H1 (cell line): Measurements from ENCODE around the gene KLK10. TPM values are rescaled to one million over a fixed set of nuclear protein-coding genes. Genes with fewer than 3 reads are reported as not detected.

Experiments
- CTCF ChIA-PET: fragments of 300-600 bp; sonication (Branson Sonifier 250); formaldehyde crosslinking; loops from one replicate; lab custom pipeline; 2021; ENCODE audit not compliant: partially characterized antibody; lab: Charles Lee
- POLR2A ChIA-PET: fragments of 300-600 bp; sonication (Branson Sonifier 250); formaldehyde crosslinking; loops from one replicate; lab custom pipeline; 2021; ENCODE audit warnings: inconsistent platforms; ENCODE audit not compliant: partially characterized antibody; lab: Charles Lee
- DNase-seq, 2 experiments: peaks; one replicate each; pipeline versions ENCODE4 v3.0.0 to v3.0.0-alpha.2; 2010 to 2022; ENCODE audit warnings: low spot score in 2 of 2, low read depth in 1 of 2, mixed read lengths in 1 of 2
- FAIRE-seq: peaks from 2 replicates; lab custom pipeline; 2011; peaks lifted over from hg19 to GRCh38; lab: Jason Lieb, UNC
- H2AFZ ChIP-seq: 2 replicates; pipeline ENCODE4 v1.8.1; 2012; ENCODE audit warnings: low read length, inconsistent platforms
- H2AK5ac ChIP-seq: 2 replicates; pipeline ENCODE4 v1.6.1; 2013; ENCODE audit warnings: low read depth, low read length
- H2BK120ac ChIP-seq: replicated peaks from 2 replicates; pipeline ENCODE3; 2013; ENCODE audit warnings: low read depth, low read length, inconsistent platforms
- H2BK12ac ChIP-seq: 2 replicates; pipeline ENCODE4 v1.6.1; 2013; ENCODE audit warnings: low read depth, low read length
- H2BK15ac ChIP-seq: 2 replicates; pipeline ENCODE4 v1.6.1; 2013; ENCODE audit warnings: low read length
- H2BK20ac ChIP-seq: 2 replicates; pipeline ENCODE4 v1.6.1; 2013; ENCODE audit warnings: low read length
- H2BK5ac ChIP-seq: 2 replicates; pipeline ENCODE4 v1.6.1; 2013; ENCODE audit warnings: low read depth, low read length
- H3K14ac ChIP-seq: 2 replicates; pipeline ENCODE4 v1.6.1; 2013; ENCODE audit warnings: inconsistent platforms; ENCODE audit not compliant: insufficient read length
- H3K18ac ChIP-seq: 2 replicates; pipeline ENCODE4 v1.6.1; 2013; ENCODE audit warnings: low read length; ENCODE audit errors: extremely low read depth
- H3K23ac ChIP-seq: 2 replicates; pipeline ENCODE4 v1.6.1; 2013; ENCODE audit warnings: inconsistent platforms; ENCODE audit not compliant: insufficient read length
- H3K23me2 ChIP-seq: 2 replicates; pipeline ENCODE4 v1.6.1; 2013; ENCODE audit warnings: low read depth, low read length
- H3K27ac ChIP-seq: 2 replicates; pipeline ENCODE4 v1.6.1; 2011; ENCODE audit warnings: low read depth, low read length, inconsistent platforms
- H3K27me3 ChIP-seq, 4 experiments: replicated peaks in 1 of 4; 1 replicate in 1 of 4; 2 replicates in 3 of 4; pipeline versions ENCODE4 v1.6.1 to v1.8.1; 2011 to 2013; ENCODE audit warnings: low read length in 3 of 4, mild to moderate bottlenecking in 3 of 4, inconsistent platforms in 2 of 4, mixed read lengths in 2 of 4, moderate library complexity in 1 of 4; ENCODE audit not compliant: control insufficient read depth in 3 of 4, insufficient read depth in 3 of 4; ENCODE audit errors: extremely low read depth in 1 of 4
- H3K36me3 ChIP-seq, 4 experiments: 2 replicates each; pipeline versions ENCODE4 v1.6.1 to v1.8.1; 2011 to 2013; ENCODE audit warnings: mild to moderate bottlenecking in 4 of 4, low read length in 3 of 4, moderate library complexity in 2 of 4, control low read depth in 1 of 4, inconsistent platforms in 1 of 4; ENCODE audit not compliant: insufficient read depth in 4 of 4, control insufficient read depth in 2 of 4
- H3K4ac ChIP-seq: replicated peaks from 2 replicates; pipeline ENCODE3; 2013; ENCODE audit warnings: low read length, low read depth, mixed read lengths, inconsistent platforms; ENCODE audit not compliant: insufficient read length
- H3K4me1 ChIP-seq, 4 experiments: replicated peaks in 1 of 4; 1 replicate in 1 of 4; 2 replicates in 3 of 4; pipeline versions ENCODE4 v1.6.1 to v1.8.1; 2011 to 2013; ENCODE audit warnings: low read length in 3 of 4, inconsistent platforms in 2 of 4, mixed read lengths in 1 of 4; ENCODE audit not compliant: insufficient read depth in 4 of 4, control insufficient read depth in 3 of 4
- H3K4me2 ChIP-seq, 2 experiments: 2 replicates each; pipeline versions ENCODE4 v1.6.1 to v1.8.1; 2011 to 2013; ENCODE audit warnings: low read depth in 2 of 2, low read length in 2 of 2, control low read depth in 1 of 2, inconsistent platforms in 1 of 2, mild to moderate bottlenecking in 1 of 2; ENCODE audit not compliant: insufficient read depth in 1 of 2
- H3K4me3 ChIP-seq, 4 experiments: fragments of 200-600, 300-600 bp in 1 of 4; sonication (generic), shearing (Covaris generic), sonication (Bioruptor Twin) in 1 of 4; 2 replicates each; pipeline versions ENCODE4 v1.5.1 to v1.8.1; 2011 to 2016; ENCODE audit warnings: low read length in 4 of 4, low read depth in 3 of 4, control low read depth in 2 of 4, inconsistent platforms in 2 of 4, mild to moderate bottlenecking in 2 of 4, mixed read lengths in 1 of 4, moderate library complexity in 1 of 4; ENCODE audit not compliant: insufficient read depth in 2 of 4; ENCODE audit errors: extremely low read depth in 1 of 4
- H3K56ac ChIP-seq: replicated peaks from 2 replicates; pipeline ENCODE3; 2013; ENCODE audit warnings: low read depth, mild to moderate bottlenecking, mixed read lengths, low read length, inconsistent platforms; ENCODE audit not compliant: insufficient read length
- H3K79me1 ChIP-seq: 2 replicates; pipeline ENCODE4 v1.6.1; 2013; ENCODE audit warnings: low read depth, low read length, control low read depth
- H3K79me2 ChIP-seq, 2 experiments: 2 replicates each; pipeline versions ENCODE4 v1.6.1 to v1.8.1; 2012 to 2013; ENCODE audit warnings: low read length in 2 of 2, mild to moderate bottlenecking in 2 of 2, inconsistent platforms in 1 of 2; ENCODE audit not compliant: insufficient read depth in 2 of 2, control insufficient read depth in 1 of 2
- H3K9ac ChIP-seq, 4 experiments: replicated peaks in 1 of 4; 1 replicate in 1 of 4; 2 replicates in 3 of 4; pipeline versions ENCODE4 v1.6.1 to v1.8.1; 2011 to 2013; ENCODE audit warnings: low read depth in 3 of 4, low read length in 3 of 4, control low read depth in 2 of 4, mild to moderate bottlenecking in 2 of 4, moderate library complexity in 2 of 4, inconsistent platforms in 1 of 4; ENCODE audit errors: extremely low read depth in 1 of 4
- H3K9me3 ChIP-seq, 2 experiments: 2 replicates each; pipeline versions ENCODE4 v1.6.1 to v1.8.1; 2012 to 2013; ENCODE audit warnings: mild to moderate bottlenecking in 2 of 2, moderate library complexity in 2 of 2, control low read depth in 1 of 2, inconsistent platforms in 1 of 2, low read depth in 1 of 2, low read length in 1 of 2, mixed read lengths in 1 of 2; ENCODE audit not compliant: insufficient read depth in 2 of 2
- H4K20me1 ChIP-seq, 2 experiments: replicated peaks in 1 of 2; 2 replicates each; pipeline versions ENCODE3 to v1.8.1; 2011 to 2013; ENCODE audit warnings: inconsistent platforms in 2 of 2, low read length in 2 of 2, mild to moderate bottlenecking in 1 of 2; ENCODE audit not compliant: insufficient read depth in 2 of 2, control insufficient read depth in 1 of 2
- H4K5ac ChIP-seq: 2 replicates; pipeline ENCODE4 v1.6.1; 2013; ENCODE audit warnings: low read length, low read depth, mixed read lengths, inconsistent platforms; ENCODE audit not compliant: insufficient read length
- H4K8ac ChIP-seq: 2 replicates; pipeline ENCODE4 v1.8.0; 2013; ENCODE audit warnings: mild to moderate bottlenecking, moderate library complexity, low read length, inconsistent platforms; ENCODE audit not compliant: insufficient read depth; ENCODE audit errors: extremely low read depth
- H4K91ac ChIP-seq: replicated peaks from 2 replicates; pipeline ENCODE3; 2013; ENCODE audit warnings: low read length, mixed read lengths, inconsistent platforms; ENCODE audit not compliant: insufficient read length
- ATF3 ChIP-seq: IDR thresholded peaks from 2 replicates; pipeline ENCODE4 v1.6.1; 2011; ENCODE audit warnings: low read depth, mild to moderate bottlenecking, low read length; ENCODE audit not compliant: insufficient read depth
- BACH1 ChIP-seq: IDR thresholded peaks from 2 replicates; pipeline ENCODE4 v1.6.1; 2012; ENCODE audit warnings: low read length, improper control_type of control experiment
- BCL11A ChIP-seq, 2 experiments: IDR thresholded peaks; one replicate each; pipeline ENCODE4 v1.6.1; 2011; ENCODE audit warnings: low read depth in 2 of 2, low read length in 2 of 2, mild to moderate bottlenecking in 2 of 2
- CHD2 ChIP-seq: IDR thresholded peaks from 2 replicates; pipeline ENCODE4 v1.6.1; 2012; ENCODE audit warnings: low read length, improper control_type of control experiment
- CREB1 ChIP-seq: IDR thresholded peaks from 2 replicates; pipeline ENCODE4 v1.6.1; 2012; ENCODE audit warnings: inconsistent platforms
- EGR1 ChIP-seq: IDR thresholded peaks from 2 replicates; pipeline ENCODE4 v1.6.1; 2011; ENCODE audit warnings: low read depth, low read length, borderline replicate concordance
- HDAC6 ChIP-seq: IDR thresholded peaks from one replicate; pipeline ENCODE4 v1.7.1; 2012; ENCODE audit warnings: low read depth, mild to moderate bottlenecking, inconsistent platforms, low read length, moderate library complexity
- POLR2AphosphoS5 ChIP-seq: IDR thresholded peaks from 2 replicates; pipeline ENCODE4 v1.6.1; 2011; ENCODE audit warnings: low read depth, low read length
- SAP30 ChIP-seq: fragments of 300-600 bp; sonication (generic); IDR thresholded peaks from 2 replicates; pipeline ENCODE4 v1.7.1; 2012; ENCODE audit warnings: low read length, moderate library complexity, mild to moderate bottlenecking, inconsistent platforms; ENCODE audit not compliant: insufficient read depth, insufficient replicate concordance
- SRF ChIP-seq: IDR thresholded peaks from 2 replicates; pipeline ENCODE4 v1.6.1; 2011; ENCODE audit warnings: mild to moderate bottlenecking, low read depth, low read length, moderate library complexity
- TAF1 ChIP-seq: IDR thresholded peaks from 2 replicates; pipeline ENCODE4 v1.6.1; 2011; ENCODE audit warnings: mild to moderate bottlenecking, low read depth, low read length
- WGBS, 2 experiments: shearing (Covaris generic) in 1 of 2; methylation state at CpG; one replicate each; pipeline versions ENCODE4 v1.1.6 to v1.1.7; 2013 to 2015; ENCODE audit warnings: low lambda C conversion rate in 2 of 2, mixed read lengths in 2 of 2, inconsistent platforms in 1 of 2, low coverage in 1 of 2, missing lambda C conversion rate in 1 of 2; ENCODE audit not compliant: insufficient replicate concordance in 2 of 2, insufficient coverage in 1 of 2, insufficient read length in 1 of 2; ENCODE audit errors: extremely low coverage in 1 of 2, missing lambda C conversion rate in 1 of 2; 5-methylcytosine and 5-hydroxymethylcytosine counted together
- polyA plus RNA-seq, 7 experiments: library from polyadenylated mRNA; depleted of rRNA in 3 of 7; stranded (reverse) in 5 of 7; unstranded in 2 of 7; fragments of >200 nt in 5 of 7; fragments of 200-250 nt in 2 of 7; gene quantifications; 1 replicate in 5 of 7; 2 replicates in 1 of 7; 4 replicates in 1 of 7; pipeline versions ENCODE4 v1.2.1 to v1.2.3, GENCODE V29; 2011 to 2013; ENCODE audit warnings: missing spikeins in 2 of 7, mixed read lengths in 2 of 7
- total RNA-seq: library from RNA; stranded (reverse); fragmentation: NEBNext Ultra II Directional; extraction: Animal tissue kit (Norgen Biotek cat#: 25700); gene quantifications from 2 replicates; pipeline ENCODE4 v1.2.1, GENCODE V29; 2021
- TF ChIP-seq, protein P1 (sequence below): IDR thresholded peaks from 2 replicates; pipeline ENCODE4 v1.6.1; 2012; ENCODE audit warnings: inconsistent platforms

KLK10 gene
- total and polyA plus RNA-seq, 2 of the 8 experiments (the other 6 are each of a cell fraction or from before 2014, with no cell fraction given): 4.8 to 9.7 TPM

GRCh38 chr19:51064534-51065220, 45.2 kb upstream of the KLK10 start, which contains the start of gene KLK13:
Gene KLK13, minus strand, starts transcription at chr19:51065092. Its CDS starts 25 bp downstream, at chr19:51065067.
- H3K4me1 ChIP-seq: peaks cover 0 to 9% (median 1%) of the 10 kb centered on the region in 4 experiments; a peak in 4 of 7 replicates
- peak within 1 kb of the TSS; percentile 85 to 87 for H3K4me2 ChIP-seq
- peak within 1 kb of the TSS; percentile 81; the same call in 1 of the 2 replicates for H2BK5ac ChIP-seq
- H3K9me3 ChIP-seq: no peaks in the 10 kb centered on the region; a peak in 1 of 4 replicates
- peak within 1 kb of the TSS; percentile 90 for H3K18ac ChIP-seq
- H4K5ac ChIP-seq: peak within 1 kb of the TSS; percentile 16
- no peak within 1 kb of the TSS for H3K56ac ChIP-seq
- FAIRE-seq: no peak
- H3K23me2 ChIP-seq: peaks cover 15% of the 10 kb centered on the region; the same call in 1 of the 2 replicates
- no peak within 1 kb of the TSS for H3K14ac ChIP-seq
- no peaks in the 10 kb centered on the region for H3K79me1 ChIP-seq
- peak within 1 kb of the TSS; percentile 35 for H2BK120ac ChIP-seq
- H2AK5ac ChIP-seq: no peak within 1 kb of the TSS
- H3K27ac ChIP-seq: no peak within 1 kb of the TSS
- WGBS, 2 experiments: 34% methylated on average over 18 of the region's 38 CpGs; no CpG with 5 or more reads in 1 of the 2 experiments
- DNase-seq: peak; percentile 50 to 69
- H2BK20ac ChIP-seq: peak within 1 kb of the TSS; percentile 18; the same call in 1 of the 2 replicates
- H3K4me3 ChIP-seq: peak within 1 kb of the TSS; percentile 55 to 64 (median 62)
- H4K20me1 ChIP-seq: no peaks in the 10 kb centered on the region
- no peak within 1 kb of the TSS for H3K4ac ChIP-seq
- no peaks in the 10 kb centered on the region; a peak in 2 of 7 replicates for H3K27me3 ChIP-seq
- peak within 1 kb of the TSS; percentile 95; the same call in 1 of the 2 replicates for H2AFZ ChIP-seq
- H2BK15ac ChIP-seq: peak within 1 kb of the TSS; percentile 16; the same call in 1 of the 2 replicates
- H3K9ac ChIP-seq: 0 out of 7 replicates have a peak within 1 kb of the TSS, but pooled peaks of 1 of the 4 experiments have one; percentile 9
- H3K23ac ChIP-seq: no peak within 1 kb of the TSS
- POLR2A ChIA-PET: interaction anchor here (0.6 to 1.8 kb wide), 5 partner anchors 11 to 48 kb away, joined by 3 to 7 read pairs (median 4); no protein-coding TSS in a partner anchor
- no peaks in the 10 kb centered on the region for H3K79me2 ChIP-seq
- H3K36me3 ChIP-seq: no peaks in the 10 kb centered on the region
- CTCF ChIA-PET: interaction anchor here (1.1 to 2.3 kb wide), 5 partner anchors 31 to 159 kb away, joined by 3 to 13 read pairs (median 3); no protein-coding TSS in a partner anchor
- H2BK12ac ChIP-seq: peak within 1 kb of the TSS; percentile 87; the same call in 1 of the 2 replicates
- H4K91ac ChIP-seq: peak within 1 kb of the TSS; percentile 25
- H4K8ac ChIP-seq: peak within 1 kb of the TSS; percentile 46
- TF ChIP-seq ATF3 (no peak), BACH1 (peak; percentile 54; the same call in 1 of the 2 replicates), SRF (no peak), CREB1 (no peak), CHD2 (no peak), BCL11A (IDR thresholded peaks at IDR 0.05; ENCODE audit: low read depth in 2 of 2, low read length in 2 of 2) (no peak), SAP30 (no peak), EGR1 (peak; percentile 92), POLR2AphosphoS5 (no peak), HDAC6 (no peak), TAF1 (no peak)
- TF ChIP-seq, protein P1, sequence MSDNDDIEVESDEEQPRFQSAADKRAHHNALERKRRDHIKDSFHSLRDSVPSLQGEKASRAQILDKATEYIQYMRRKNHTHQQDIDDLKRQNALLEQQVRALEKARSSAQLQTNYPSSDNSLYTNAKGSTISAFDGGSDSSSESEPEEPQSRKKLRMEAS: peak; percentile 57
